Memory B cell (primary cell): Measurements from ENCODE around the gene S100A14.

Experiments used
- ATAC-seq: fragments of 150-1000 bp; cut with Tn5 transposase; 2 replicates; pipeline ENCODE4 v1.10.0; 2021; ENCODE audit warnings: low read depth, mild to moderate bottlenecking, moderate library complexity
- DNase-seq, 2 donors: peaks; one replicate each; pipeline ENCODE4 v3.0.0; 2022; ENCODE audit warnings: low spot score in 2 of 2
- H3K27ac Mint-ChIP-seq: one replicate; pipeline ENCODE4 v1.8.0; 2022; ENCODE audit warnings: mild to moderate bottlenecking, moderate library complexity, mixed read lengths
- H3K27me3 Mint-ChIP-seq: one replicate; pipeline ENCODE4 v1.8.0; 2022; ENCODE audit warnings: mixed read lengths
- H3K36me3 Mint-ChIP-seq: one replicate; pipeline ENCODE4 v1.8.0; 2022; ENCODE audit warnings: mild to moderate bottlenecking, mixed read lengths
- H3K4me1 Mint-ChIP-seq: one replicate; pipeline ENCODE4 v1.8.0; 2022; ENCODE audit warnings: mixed read lengths
- H3K4me3 Mint-ChIP-seq: one replicate; pipeline ENCODE4 v1.8.0; 2022; ENCODE audit warnings: mild to moderate bottlenecking, moderate library complexity, mixed read lengths
- H3K9me3 Mint-ChIP-seq: one replicate; pipeline ENCODE4 v1.8.0; 2022; ENCODE audit warnings: mixed read lengths

Gene S100A14

GRCh38 chr1:153565529-153566374 lies 50.4 kb downstream of the S100A14 start, which contains the start of gene S100A2:
Gene S100A2, minus strand, starts transcription at chr1:153565844. Its CDS starts 1,967 bp downstream, at chr1:153563877.
- DNase-seq (no peak), ATAC-seq (peak; percentile 75)
- peaks cover 25% of the 10 kb centered on the region for H3K4me1 Mint-ChIP-seq
- peak within 1 kb of the TSS; percentile 30 for H3K4me3 Mint-ChIP-seq
- H3K9me3 Mint-ChIP-seq = no peaks in the 10 kb centered on the region
- no peaks in the 10 kb centered on the region for H3K36me3 Mint-ChIP-seq
- H3K27me3 Mint-ChIP-seq = no peaks in the 10 kb centered on the region
- H3K27ac Mint-ChIP-seq = peak within 1 kb of the TSS; percentile 82
